Keratinocyte (primary cell): ENCODE data around the gene XIRP2. TPM values are rescaled to one million over a fixed set of nuclear protein-coding genes. Genes with fewer than 3 reads are reported as not detected.

ENCODE experiments used
- DNase-seq: peaks from one replicate; pipeline ENCODE4 v3.0.0-alpha.2; 2011; ENCODE audit warnings: low read depth, missing footprints, low spot score
- FAIRE-seq: peaks from 2 replicates; lab custom pipeline; 2011; peaks lifted over from hg19 to GRCh38; lab: Jason Lieb, UNC
- H2AFZ ChIP-seq: 2 replicates; pipeline ENCODE4 v1.6.0; 2012; ENCODE audit warnings: low read length, control low read depth, inconsistent platforms; ENCODE audit not compliant: control insufficient read depth
- H3K27ac ChIP-seq: 2 replicates; pipeline ENCODE4 v1.5.1; 2011; ENCODE audit warnings: low read length; ENCODE audit not compliant: control insufficient read depth, insufficient read depth
- H3K27me3 ChIP-seq: 3 replicates; pipeline ENCODE4 v1.6.0; 2011; ENCODE audit warnings: low read length; ENCODE audit not compliant: control insufficient read depth, insufficient read depth; ENCODE audit errors: extremely low read depth
- H3K36me3 ChIP-seq, 2 experiments: 2 replicates in 1 of 2; 3 replicates in 1 of 2; pipeline ENCODE4 v1.5.1; 2011; ENCODE audit warnings: low read length in 2 of 2, mild to moderate bottlenecking in 1 of 2; ENCODE audit not compliant: control insufficient read depth in 2 of 2, insufficient read depth in 2 of 2; ENCODE audit errors: extremely low read depth in 1 of 2
- H3K4me1 ChIP-seq: 3 replicates; pipeline ENCODE4 v1.5.1; 2011; ENCODE audit warnings: low read length; ENCODE audit not compliant: control insufficient read depth, insufficient read depth; ENCODE audit errors: extremely low read depth
- H3K4me2 ChIP-seq: 3 replicates; pipeline ENCODE4 v1.6.0; 2011; ENCODE audit warnings: low read depth, low read length; ENCODE audit not compliant: control insufficient read depth, insufficient read depth; ENCODE audit errors: extremely low read depth
- H3K4me3 ChIP-seq, 3 experiments: fragments of 200-600 bp in 1 of 3; sonication (generic) in 1 of 3; 2 replicates in 2 of 3; 3 replicates in 1 of 3; pipeline ENCODE4 v1.5.1; 2011 to 2016; ENCODE audit warnings: low read length in 3 of 3, mild to moderate bottlenecking in 3 of 3, control low read depth in 2 of 3, inconsistent platforms in 1 of 3, low read depth in 1 of 3, mixed read lengths in 1 of 3, mixed run types in 1 of 3, moderate library complexity in 1 of 3; ENCODE audit not compliant: control insufficient read depth in 2 of 3, insufficient read depth in 2 of 3; ENCODE audit errors: extremely low read depth in 1 of 3
- H3K79me2 ChIP-seq: 2 replicates; pipeline ENCODE4 v1.6.0; 2012; ENCODE audit warnings: low read length; ENCODE audit not compliant: control insufficient read depth, insufficient read depth
- H3K9ac ChIP-seq: 3 replicates; pipeline ENCODE4 v1.6.0; 2011; ENCODE audit warnings: low read length; ENCODE audit not compliant: control insufficient read depth, insufficient read depth; ENCODE audit errors: extremely low read depth
- H3K9me1 ChIP-seq: 3 replicates; pipeline ENCODE4 v1.6.0; 2011; ENCODE audit warnings: low read length; ENCODE audit not compliant: control insufficient read depth, insufficient read depth; ENCODE audit errors: extremely low read depth
- H3K9me3 ChIP-seq: 2 replicates; pipeline ENCODE4 v1.5.1; 2012; ENCODE audit warnings: low read depth, low read length; ENCODE audit not compliant: control insufficient read depth
- H4K20me1 ChIP-seq: 3 replicates; pipeline ENCODE4 v1.6.0; 2011; ENCODE audit warnings: low read length; ENCODE audit not compliant: control insufficient read depth, insufficient read depth; ENCODE audit errors: extremely low read depth
- EZH2 ChIP-seq: IDR thresholded peaks from one replicate; pipeline ENCODE4 v1.6.1; 2012; ENCODE audit warnings: inconsistent platforms, mild to moderate bottlenecking, low read length, moderate library complexity
- dilution Hi-C: fragments of 300-500 bp; cut with MboI; formaldehyde crosslinking; loops from one replicate; pipeline ENCODE4 v1.7.0; 2020; ENCODE audit warnings: low sequenced_read_pairs; ENCODE audit not compliant: extremely low pct_ligation_motif_present
- polyA plus RNA-seq, 5 experiments: library from polyadenylated mRNA; depleted of rRNA in 3 of 5; stranded (reverse) in 3 of 5; stranded (forward) in 1 of 5; unstranded in 1 of 5; fragments of >200 nt; gene quantifications; 1 replicate in 1 of 5; 2 replicates in 3 of 5; 3 replicates in 1 of 5; pipeline versions ENCODE4 v1.2.1 to v1.2.3, GENCODE V29; 2011 to 2012; ENCODE audit warnings: missing spikeins in 2 of 5, low read depth in 1 of 5, low replicate concordance in 1 of 5
- TF ChIP-seq, protein P1 (sequence below), 3 experiments: IDR thresholded peaks in 1 of 3; conservative IDR thresholded peaks in 1 of 3; optimal IDR thresholded peaks in 1 of 3; 2 replicates in 2 of 3; 3 replicates in 1 of 3; pipeline versions ENCODE3 to v1.5.1; 2011; ENCODE audit warnings: low read length in 3 of 3, mild to moderate bottlenecking in 3 of 3, moderate library complexity in 2 of 3, control low read depth in 1 of 3, inconsistent platforms in 1 of 3; ENCODE audit not compliant: insufficient read depth in 2 of 3; ENCODE audit errors: extremely low read depth in 1 of 3

The XIRP2 gene
- polyA plus RNA-seq, 1 donor (not counting 4 experiments of a cell fraction or from before 2014, with no cell fraction given), result 0.01 TPM

DNA sequence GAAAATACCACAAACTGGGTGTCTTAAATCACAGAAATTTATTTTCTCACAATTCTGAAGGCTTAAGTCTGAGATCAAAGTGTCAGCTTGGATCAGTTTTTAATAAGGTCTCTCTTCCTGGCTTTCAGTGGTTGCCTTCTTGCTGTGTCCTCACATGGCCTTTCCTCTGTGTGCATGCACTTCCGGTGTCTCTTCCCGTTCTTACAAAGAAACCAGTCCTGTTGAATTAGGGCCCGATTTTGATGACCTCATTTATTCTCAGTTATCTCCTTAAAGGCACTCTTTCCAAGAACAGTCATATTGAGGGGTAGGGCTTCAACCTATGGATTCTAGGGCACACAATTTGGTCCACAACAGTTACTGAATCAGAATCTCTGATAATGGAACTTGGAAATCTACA, 5.4 kb upstream of the XIRP2 start:
- H3K9ac ChIP-seq, result no peak overlapping the region
- H3K27ac ChIP-seq, result no peak overlapping the region
- no peaks in the 10 kb centered on the region for H3K4me1 ChIP-seq
- no peaks in the 10 kb centered on the region for H3K79me2 ChIP-seq
- TF ChIP-seq, protein P1, sequence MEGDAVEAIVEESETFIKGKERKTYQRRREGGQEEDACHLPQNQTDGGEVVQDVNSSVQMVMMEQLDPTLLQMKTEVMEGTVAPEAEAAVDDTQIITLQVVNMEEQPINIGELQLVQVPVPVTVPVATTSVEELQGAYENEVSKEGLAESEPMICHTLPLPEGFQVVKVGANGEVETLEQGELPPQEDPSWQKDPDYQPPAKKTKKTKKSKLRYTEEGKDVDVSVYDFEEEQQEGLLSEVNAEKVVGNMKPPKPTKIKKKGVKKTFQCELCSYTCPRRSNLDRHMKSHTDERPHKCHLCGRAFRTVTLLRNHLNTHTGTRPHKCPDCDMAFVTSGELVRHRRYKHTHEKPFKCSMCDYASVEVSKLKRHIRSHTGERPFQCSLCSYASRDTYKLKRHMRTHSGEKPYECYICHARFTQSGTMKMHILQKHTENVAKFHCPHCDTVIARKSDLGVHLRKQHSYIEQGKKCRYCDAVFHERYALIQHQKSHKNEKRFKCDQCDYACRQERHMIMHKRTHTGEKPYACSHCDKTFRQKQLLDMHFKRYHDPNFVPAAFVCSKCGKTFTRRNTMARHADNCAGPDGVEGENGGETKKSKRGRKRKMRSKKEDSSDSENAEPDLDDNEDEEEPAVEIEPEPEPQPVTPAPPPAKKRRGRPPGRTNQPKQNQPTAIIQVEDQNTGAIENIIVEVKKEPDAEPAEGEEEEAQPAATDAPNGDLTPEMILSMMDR (optimal IDR thresholded peaks at IDR 0.05 in 1 of 3, IDR thresholded peaks at IDR 0.05 in 1 of 3, conservative IDR thresholded peaks at IDR 0.05 in 1 of 3; ENCODE audit: extremely low read depth in 1 of 3, insufficient read depth in 2 of 3, low read length in 3 of 3), result no peak
- no peak for TF ChIP-seq EZH2
- FAIRE-seq (no peak), DNase-seq (no peak)
- H3K27me3 ChIP-seq, result no peaks in the 10 kb centered on the region
- no peaks in the 10 kb centered on the region for H3K9me1 ChIP-seq
- H2AFZ ChIP-seq, result no peak overlapping the region
- H3K4me2 ChIP-seq, result no peak overlapping the region
- dilution Hi-C loops, result no loop called here
- H4K20me1 ChIP-seq, result no peaks in the 10 kb centered on the region
- H3K4me3 ChIP-seq, result no peak overlapping the region
- no peaks in the 10 kb centered on the region for H3K36me3 ChIP-seq
- no peaks in the 10 kb centered on the region for H3K9me3 ChIP-seq

DNA sequence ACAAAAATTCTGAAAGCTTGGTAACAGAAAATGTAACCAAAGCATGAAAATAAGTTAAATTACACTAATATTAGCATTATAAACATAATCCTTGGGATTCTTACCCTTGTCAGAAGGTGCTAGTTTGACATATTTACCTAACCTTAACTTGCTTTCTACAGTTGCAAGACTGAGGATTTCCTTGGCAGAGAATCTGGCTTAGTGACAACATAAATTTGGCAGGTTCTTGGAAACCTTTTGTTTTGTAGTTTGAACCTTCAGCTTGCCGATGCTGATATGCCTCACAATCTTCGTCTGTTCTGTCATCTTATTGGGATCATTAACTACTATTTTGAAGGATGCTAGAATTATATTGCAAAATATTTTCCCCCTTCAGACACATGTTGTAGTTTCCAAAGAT, 3.4 kb downstream of the XIRP2 start:
- no peaks in the 10 kb centered on the region for H3K9me3 ChIP-seq
- H3K9me1 ChIP-seq, result no peaks in the 10 kb centered on the region
- no peaks in the 10 kb centered on the region for H3K27me3 ChIP-seq
- H3K36me3 ChIP-seq, result no peaks in the 10 kb centered on the region
- no peaks in the 10 kb centered on the region for H3K79me2 ChIP-seq
- no peak for DNase-seq
- no peak overlapping the region for H2AFZ ChIP-seq
- H3K4me2 ChIP-seq, result no peak overlapping the region
- H3K4me1 ChIP-seq, result no peaks in the 10 kb centered on the region
- no peak overlapping the region for H3K4me3 ChIP-seq
- no peak for FAIRE-seq
- no peak overlapping the region for H3K9ac ChIP-seq
- H4K20me1 ChIP-seq, result no peaks in the 10 kb centered on the region
- H3K27ac ChIP-seq, result no peak overlapping the region
- no peak for TF ChIP-seq EZH2
- TF ChIP-seq, protein P1 (optimal IDR thresholded peaks at IDR 0.05 in 1 of 3, IDR thresholded peaks at IDR 0.05 in 1 of 3, conservative IDR thresholded peaks at IDR 0.05 in 1 of 3; ENCODE audit: extremely low read depth in 1 of 3, insufficient read depth in 2 of 3, low read length in 3 of 3), result no peak
- dilution Hi-C loops, result no loop called here
